SK-N-SH treated with all-trans-retinoic acid at 6 μM for 48 hours (cell line): Measurements from ENCODE around the gene RESP18.

Experiments
- ATAC-seq: fragments of 200-7000 bp; cut with Tn5 transposase; 3 replicates; pipeline ENCODE4 v1.9.1; 2020; ENCODE audit warnings: mild to moderate bottlenecking, moderate library complexity
- ARNTL ChIP-seq: fragments of 450-650 bp; formaldehyde crosslinking; IDR thresholded peaks from 2 replicates; pipeline ENCODE4 v1.5.0; 2020; ENCODE audit warnings: low read depth, mild to moderate bottlenecking, moderate library complexity, borderline replicate concordance
- BACH2 ChIP-seq: fragments of 250-450 bp; sonication (Bioruptor Pico); IDR thresholded peaks from 2 replicates; pipeline ENCODE4 v1.9.0; 2021; ENCODE audit warnings: mild to moderate bottlenecking, borderline replicate concordance
- CSDC2 ChIP-seq: fragments of 250-450 bp; sonication (Bioruptor Pico); IDR thresholded peaks from 2 replicates; pipeline ENCODE4 v1.5.0; 2020; ENCODE audit warnings: mild to moderate bottlenecking, moderate library complexity
- ESRRG ChIP-seq: fragments of 250-450 bp; sonication (Bioruptor Pico); IDR thresholded peaks from 2 replicates; pipeline ENCODE4 v1.6.1; 2021; ENCODE audit warnings: mild to moderate bottlenecking
- OSR1 ChIP-seq: fragments of 250-450 bp; sonication (Bioruptor Pico); IDR thresholded peaks from 2 replicates; pipeline ENCODE4 v1.8.0; 2022; ENCODE audit warnings: moderate library complexity, mild to moderate bottlenecking, inconsistent platforms
- RARB ChIP-seq: fragments of 250-450 bp; sonication (Bioruptor Pico); IDR thresholded peaks from 2 replicates; pipeline ENCODE4 v1.8.0; 2021; ENCODE audit warnings: mild to moderate bottlenecking, moderate library complexity
- SNAI2 ChIP-seq: fragments of 250-450 bp; sonication (Bioruptor Pico); IDR thresholded peaks from 2 replicates; pipeline ENCODE4 v1.5.0; 2020; ENCODE audit warnings: mild to moderate bottlenecking, moderate library complexity
- TCF4 ChIP-seq: fragments of 250-450 bp; sonication (Bioruptor Pico); IDR thresholded peaks from 2 replicates; pipeline ENCODE4 v1.8.0; 2021; ENCODE audit warnings: mild to moderate bottlenecking, moderate library complexity, borderline replicate concordance
- ZFP3 ChIP-seq: fragments of 250-450 bp; sonication (Bioruptor Pico); IDR thresholded peaks from 2 replicates; pipeline ENCODE4 v1.5.0; 2020; ENCODE audit warnings: mild to moderate bottlenecking, moderate library complexity
- ZFP30 ChIP-seq: fragments of 450-650 bp; formaldehyde crosslinking; IDR thresholded peaks from 2 replicates; pipeline ENCODE4 v1.5.0; 2022; ENCODE audit warnings: mild to moderate bottlenecking, moderate library complexity
- ZNF70 ChIP-seq: fragments of 450-650 bp; formaldehyde crosslinking; IDR thresholded peaks from 2 replicates; pipeline ENCODE4 v1.5.0; 2020; ENCODE audit warnings: mild to moderate bottlenecking, moderate library complexity
- ZNF8 ChIP-seq: fragments of 450-650 bp; formaldehyde crosslinking; IDR thresholded peaks from 2 replicates; pipeline ENCODE4 v1.5.0; 2020; ENCODE audit warnings: mild to moderate bottlenecking, moderate library complexity
- TF ChIP-seq, protein P1 (sequence below): fragments of 250-450 bp; sonication (Bioruptor Pico); IDR thresholded peaks from 2 replicates; pipeline ENCODE4 v1.5.1; 2021; ENCODE audit warnings: mild to moderate bottlenecking, moderate library complexity
- TF ChIP-seq, protein P2 (sequence below): fragments of 250-450 bp; sonication (Bioruptor Pico); IDR thresholded peaks from 2 replicates; pipeline ENCODE4 v1.8.0; 2020; ENCODE audit warnings: mild to moderate bottlenecking, moderate library complexity, borderline replicate concordance
- TF ChIP-seq, protein P3 (sequence below): fragments of 250-450 bp; sonication (Bioruptor Pico); IDR thresholded peaks from 2 replicates; pipeline ENCODE4 v1.8.0; 2021; ENCODE audit warnings: low read depth, mild to moderate bottlenecking, moderate library complexity, borderline replicate concordance
- TF ChIP-seq, protein P4 (sequence below): fragments of 250-450 bp; sonication (Bioruptor Pico); IDR thresholded peaks from 2 replicates; pipeline ENCODE4 v1.5.0; 2020; ENCODE audit warnings: mild to moderate bottlenecking, moderate library complexity

Gene RESP18

DNA sequence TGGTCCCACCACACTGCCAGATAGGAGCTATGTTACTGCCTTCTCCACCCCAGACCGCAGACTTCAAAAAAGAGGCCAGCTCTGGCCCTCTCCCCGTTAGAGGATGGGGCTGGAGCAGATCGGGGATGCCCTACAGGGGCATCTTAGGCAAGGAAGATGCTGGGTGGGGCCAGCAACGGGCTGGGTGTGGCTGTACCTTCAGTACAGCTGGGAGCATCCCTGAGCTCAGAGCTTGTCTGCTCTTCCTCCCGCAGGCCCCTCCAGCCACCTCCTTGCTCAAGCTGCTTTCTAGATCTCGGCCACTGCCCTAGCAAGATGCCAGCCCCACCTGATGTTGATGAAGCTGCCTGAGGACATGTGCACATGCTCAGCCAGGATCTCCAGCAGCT lies 33.2 kb downstream of the RESP18 start:
- no peak for ATAC-seq
- TF ChIP-seq ZFP30 (CRISPR knock-in tag) (no peak), ZNF70 (CRISPR knock-in tag) (no peak)

DNA sequence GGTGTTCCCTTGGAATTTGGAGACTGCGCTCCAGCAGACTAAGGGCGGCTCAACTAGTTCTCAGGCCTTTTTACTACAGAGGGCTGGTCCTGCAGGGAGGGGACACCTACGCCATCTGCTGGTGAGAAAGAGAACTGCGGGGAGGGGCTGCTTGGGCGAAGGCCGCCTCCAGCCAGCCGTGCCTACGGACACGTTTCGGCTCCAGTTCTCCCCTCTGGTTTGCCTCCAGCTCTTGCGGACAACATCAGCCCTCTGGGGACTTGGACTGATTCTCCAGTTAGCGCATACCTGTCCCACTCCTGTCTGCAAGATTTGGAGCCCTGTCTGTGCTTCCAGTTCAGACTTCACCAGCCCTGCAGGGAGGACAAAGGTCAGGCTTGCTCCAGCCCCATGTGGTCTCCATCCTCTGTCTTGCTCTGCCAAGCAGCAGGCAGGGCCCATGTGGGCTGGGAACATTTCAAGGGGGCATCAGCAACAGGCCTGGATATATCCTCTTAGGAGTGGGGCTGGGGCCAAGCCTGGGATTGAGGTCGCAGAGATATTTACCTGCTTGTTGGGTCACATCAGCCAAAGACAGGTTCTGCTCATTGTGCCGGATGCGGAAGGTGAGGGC lies 33.7 kb downstream of the RESP18 start:
- TF ChIP-seq OSR1 (no peak), SNAI2 (no peak), ZNF8 (CRISPR knock-in tag) (no peak), BACH2 (CRISPR knock-in tag) (no peak), ZFP30 (CRISPR knock-in tag) (no peak)
- TF ChIP-seq, protein P1, sequence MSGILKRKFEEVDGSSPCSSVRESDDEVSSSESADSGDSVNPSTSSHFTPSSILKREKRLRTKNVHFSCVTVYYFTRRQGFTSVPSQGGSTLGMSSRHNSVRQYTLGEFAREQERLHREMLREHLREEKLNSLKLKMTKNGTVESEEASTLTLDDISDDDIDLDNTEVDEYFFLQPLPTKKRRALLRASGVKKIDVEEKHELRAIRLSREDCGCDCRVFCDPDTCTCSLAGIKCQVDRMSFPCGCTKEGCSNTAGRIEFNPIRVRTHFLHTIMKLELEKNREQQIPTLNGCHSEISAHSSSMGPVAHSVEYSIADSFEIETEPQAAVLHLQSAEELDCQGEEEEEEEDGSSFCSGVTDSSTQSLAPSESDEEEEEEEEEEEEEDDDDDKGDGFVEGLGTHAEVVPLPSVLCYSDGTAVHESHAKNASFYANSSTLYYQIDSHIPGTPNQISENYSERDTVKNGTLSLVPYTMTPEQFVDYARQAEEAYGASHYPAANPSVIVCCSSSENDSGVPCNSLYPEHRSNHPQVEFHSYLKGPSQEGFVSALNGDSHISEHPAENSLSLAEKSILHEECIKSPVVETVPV (CRISPR knock-in tag), result no peak
- TF ChIP-seq, protein P2, sequence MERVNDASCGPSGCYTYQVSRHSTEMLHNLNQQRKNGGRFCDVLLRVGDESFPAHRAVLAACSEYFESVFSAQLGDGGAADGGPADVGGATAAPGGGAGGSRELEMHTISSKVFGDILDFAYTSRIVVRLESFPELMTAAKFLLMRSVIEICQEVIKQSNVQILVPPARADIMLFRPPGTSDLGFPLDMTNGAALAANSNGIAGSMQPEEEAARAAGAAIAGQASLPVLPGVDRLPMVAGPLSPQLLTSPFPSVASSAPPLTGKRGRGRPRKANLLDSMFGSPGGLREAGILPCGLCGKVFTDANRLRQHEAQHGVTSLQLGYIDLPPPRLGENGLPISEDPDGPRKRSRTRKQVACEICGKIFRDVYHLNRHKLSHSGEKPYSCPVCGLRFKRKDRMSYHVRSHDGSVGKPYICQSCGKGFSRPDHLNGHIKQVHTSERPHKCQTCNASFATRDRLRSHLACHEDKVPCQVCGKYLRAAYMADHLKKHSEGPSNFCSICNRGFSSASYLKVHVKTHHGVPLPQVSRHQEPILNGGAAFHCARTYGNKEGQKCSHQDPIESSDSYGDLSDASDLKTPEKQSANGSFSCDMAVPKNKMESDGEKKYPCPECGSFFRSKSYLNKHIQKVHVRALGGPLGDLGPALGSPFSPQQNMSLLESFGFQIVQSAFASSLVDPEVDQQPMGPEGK, result no peak
- ATAC-seq, result peak; percentile 84

DNA sequence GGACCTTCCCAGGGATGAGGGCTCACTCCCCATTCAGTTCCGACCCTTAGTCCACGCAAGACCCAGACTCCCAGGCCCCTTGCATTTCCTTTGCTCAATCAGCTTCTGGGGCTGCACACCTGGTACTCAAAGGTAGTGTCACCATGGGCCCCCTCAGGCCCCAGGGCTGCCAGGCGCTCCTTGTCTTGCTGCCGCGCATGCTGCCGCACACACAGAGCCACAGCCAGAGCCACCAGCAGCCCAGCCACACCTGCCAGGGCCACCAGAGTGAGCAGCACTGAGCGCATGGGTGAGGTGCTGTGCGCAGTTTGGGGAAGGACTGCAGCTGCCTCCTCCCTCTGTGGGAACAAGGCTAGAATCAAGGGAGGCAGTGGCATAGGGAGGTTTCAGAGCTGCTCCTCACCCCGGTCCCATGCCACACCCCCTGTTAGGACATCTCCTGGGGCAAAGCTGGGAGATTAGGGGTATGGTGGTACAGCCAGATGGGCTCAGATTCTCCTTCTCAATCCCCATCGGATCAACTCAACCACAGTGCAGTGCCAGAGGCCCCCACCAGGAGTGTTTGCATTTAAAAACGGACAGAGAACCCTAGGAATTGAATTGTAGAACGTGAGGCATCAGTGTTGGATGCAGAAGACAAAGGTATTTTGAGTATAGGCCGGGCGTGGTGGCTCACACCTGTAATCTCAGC lies 34.6 kb downstream of the RESP18 start:
- TF ChIP-seq RARB (CRISPR knock-in tag) (no peak), ARNTL (CRISPR knock-in tag) (no peak), CSDC2 (CRISPR knock-in tag) (no peak), ZFP30 (CRISPR knock-in tag) (no peak), OSR1 (no peak), ESRRG (CRISPR knock-in tag) (no peak), ZFP3 (CRISPR knock-in tag) (no peak), SNAI2 (no peak), BACH2 (CRISPR knock-in tag) (no peak), TCF4 (CRISPR knock-in tag) (no peak)
- TF ChIP-seq, protein P3, sequence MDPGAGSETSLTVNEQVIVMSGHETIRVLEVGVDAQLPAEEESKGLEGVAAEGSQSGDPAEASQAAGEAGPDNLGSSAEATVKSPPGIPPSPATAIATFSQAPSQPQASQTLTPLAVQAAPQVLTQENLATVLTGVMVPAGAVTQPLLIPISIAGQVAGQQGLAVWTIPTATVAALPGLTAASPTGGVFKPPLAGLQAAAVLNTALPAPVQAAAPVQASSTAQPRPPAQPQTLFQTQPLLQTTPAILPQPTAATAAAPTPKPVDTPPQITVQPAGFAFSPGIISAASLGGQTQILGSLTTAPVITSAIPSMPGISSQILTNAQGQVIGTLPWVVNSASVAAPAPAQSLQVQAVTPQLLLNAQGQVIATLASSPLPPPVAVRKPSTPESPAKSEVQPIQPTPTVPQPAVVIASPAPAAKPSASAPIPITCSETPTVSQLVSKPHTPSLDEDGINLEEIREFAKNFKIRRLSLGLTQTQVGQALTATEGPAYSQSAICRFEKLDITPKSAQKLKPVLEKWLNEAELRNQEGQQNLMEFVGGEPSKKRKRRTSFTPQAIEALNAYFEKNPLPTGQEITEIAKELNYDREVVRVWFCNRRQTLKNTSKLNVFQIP (CRISPR knock-in tag), result no peak
- TF ChIP-seq, protein P4, sequence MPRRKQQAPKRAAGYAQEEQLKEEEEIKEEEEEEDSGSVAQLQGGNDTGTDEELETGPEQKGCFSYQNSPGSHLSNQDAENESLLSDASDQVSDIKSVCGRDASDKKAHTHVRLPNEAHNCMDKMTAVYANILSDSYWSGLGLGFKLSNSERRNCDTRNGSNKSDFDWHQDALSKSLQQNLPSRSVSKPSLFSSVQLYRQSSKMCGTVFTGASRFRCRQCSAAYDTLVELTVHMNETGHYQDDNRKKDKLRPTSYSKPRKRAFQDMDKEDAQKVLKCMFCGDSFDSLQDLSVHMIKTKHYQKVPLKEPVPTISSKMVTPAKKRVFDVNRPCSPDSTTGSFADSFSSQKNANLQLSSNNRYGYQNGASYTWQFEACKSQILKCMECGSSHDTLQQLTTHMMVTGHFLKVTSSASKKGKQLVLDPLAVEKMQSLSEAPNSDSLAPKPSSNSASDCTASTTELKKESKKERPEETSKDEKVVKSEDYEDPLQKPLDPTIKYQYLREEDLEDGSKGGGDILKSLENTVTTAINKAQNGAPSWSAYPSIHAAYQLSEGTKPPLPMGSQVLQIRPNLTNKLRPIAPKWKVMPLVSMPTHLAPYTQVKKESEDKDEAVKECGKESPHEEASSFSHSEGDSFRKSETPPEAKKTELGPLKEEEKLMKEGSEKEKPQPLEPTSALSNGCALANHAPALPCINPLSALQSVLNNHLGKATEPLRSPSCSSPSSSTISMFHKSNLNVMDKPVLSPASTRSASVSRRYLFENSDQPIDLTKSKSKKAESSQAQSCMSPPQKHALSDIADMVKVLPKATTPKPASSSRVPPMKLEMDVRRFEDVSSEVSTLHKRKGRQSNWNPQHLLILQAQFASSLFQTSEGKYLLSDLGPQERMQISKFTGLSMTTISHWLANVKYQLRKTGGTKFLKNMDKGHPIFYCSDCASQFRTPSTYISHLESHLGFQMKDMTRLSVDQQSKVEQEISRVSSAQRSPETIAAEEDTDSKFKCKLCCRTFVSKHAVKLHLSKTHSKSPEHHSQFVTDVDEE (CRISPR knock-in tag), result no peak
- TF ChIP-seq, protein P2, result no peak
- ATAC-seq, result peak; percentile 10; the same call in 1 of the 3 replicates
